Measurements from ENCODE around the gene VPS18.
A peak's percentile ranks its signal among the peaks of the same experiment; 100 is the strongest.

Gene VPS18, protein sequence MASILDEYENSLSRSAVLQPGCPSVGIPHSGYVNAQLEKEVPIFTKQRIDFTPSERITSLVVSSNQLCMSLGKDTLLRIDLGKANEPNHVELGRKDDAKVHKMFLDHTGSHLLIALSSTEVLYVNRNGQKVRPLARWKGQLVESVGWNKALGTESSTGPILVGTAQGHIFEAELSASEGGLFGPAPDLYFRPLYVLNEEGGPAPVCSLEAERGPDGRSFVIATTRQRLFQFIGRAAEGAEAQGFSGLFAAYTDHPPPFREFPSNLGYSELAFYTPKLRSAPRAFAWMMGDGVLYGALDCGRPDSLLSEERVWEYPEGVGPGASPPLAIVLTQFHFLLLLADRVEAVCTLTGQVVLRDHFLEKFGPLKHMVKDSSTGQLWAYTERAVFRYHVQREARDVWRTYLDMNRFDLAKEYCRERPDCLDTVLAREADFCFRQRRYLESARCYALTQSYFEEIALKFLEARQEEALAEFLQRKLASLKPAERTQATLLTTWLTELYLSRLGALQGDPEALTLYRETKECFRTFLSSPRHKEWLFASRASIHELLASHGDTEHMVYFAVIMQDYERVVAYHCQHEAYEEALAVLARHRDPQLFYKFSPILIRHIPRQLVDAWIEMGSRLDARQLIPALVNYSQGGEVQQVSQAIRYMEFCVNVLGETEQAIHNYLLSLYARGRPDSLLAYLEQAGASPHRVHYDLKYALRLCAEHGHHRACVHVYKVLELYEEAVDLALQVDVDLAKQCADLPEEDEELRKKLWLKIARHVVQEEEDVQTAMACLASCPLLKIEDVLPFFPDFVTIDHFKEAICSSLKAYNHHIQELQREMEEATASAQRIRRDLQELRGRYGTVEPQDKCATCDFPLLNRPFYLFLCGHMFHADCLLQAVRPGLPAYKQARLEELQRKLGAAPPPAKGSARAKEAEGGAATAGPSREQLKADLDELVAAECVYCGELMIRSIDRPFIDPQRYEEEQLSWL

DNA sequence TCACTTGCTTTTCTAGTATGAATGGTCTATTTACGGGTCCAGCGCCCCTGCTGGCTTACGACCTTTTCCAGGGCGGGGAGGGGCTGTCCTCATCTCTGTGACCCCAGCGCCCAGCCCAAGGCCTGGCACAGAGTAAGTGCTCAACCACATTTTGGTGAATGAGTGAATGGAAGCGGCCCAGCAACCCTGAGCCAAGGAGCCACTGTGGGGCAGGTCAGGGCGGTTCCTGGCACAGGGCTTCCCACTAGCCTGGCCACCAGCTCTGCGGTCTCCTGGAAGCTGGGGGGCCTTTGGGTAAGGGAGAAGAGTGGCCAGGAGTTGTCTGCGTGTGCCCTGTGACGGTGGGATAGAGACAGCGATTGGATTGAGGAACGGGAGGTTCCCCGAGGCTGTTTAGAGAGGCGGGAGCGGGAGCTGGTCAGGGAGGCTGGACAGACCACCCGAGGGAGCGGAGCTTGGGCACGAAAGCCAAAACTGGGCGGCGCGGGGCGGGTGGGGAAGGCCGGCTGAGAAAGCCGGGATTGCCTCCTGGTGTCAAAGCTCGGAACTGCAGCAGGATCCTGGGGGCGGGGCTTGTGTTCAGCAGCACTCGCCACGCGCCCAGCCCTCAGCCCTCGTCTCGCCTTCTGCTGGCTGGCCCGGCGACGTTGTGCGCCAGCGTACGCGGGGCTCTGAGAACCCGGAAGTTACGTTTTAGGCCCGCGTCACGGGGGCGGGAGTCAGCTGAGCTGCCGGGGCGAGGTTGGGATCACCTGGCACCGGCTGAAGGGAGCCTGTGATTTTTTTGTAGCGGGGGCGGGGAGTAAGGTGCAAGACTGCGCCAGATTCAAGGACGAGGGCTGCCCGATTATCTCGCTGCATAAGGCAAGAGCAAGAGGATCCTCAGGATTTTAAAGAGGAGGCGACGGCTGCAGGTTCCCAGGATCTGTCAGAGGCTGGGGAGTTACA is at the start of gene VPS18:
Gene VPS18 (plus strand): TSS at position 718 of the 948 bp plus-strand sequence. CDS start 319 bp downstream, outside the sequence.
- peak; percentile 95 for DNase-seq (ENCODE audit: low read depth)
- TF ChIP-seq, protein P1, sequence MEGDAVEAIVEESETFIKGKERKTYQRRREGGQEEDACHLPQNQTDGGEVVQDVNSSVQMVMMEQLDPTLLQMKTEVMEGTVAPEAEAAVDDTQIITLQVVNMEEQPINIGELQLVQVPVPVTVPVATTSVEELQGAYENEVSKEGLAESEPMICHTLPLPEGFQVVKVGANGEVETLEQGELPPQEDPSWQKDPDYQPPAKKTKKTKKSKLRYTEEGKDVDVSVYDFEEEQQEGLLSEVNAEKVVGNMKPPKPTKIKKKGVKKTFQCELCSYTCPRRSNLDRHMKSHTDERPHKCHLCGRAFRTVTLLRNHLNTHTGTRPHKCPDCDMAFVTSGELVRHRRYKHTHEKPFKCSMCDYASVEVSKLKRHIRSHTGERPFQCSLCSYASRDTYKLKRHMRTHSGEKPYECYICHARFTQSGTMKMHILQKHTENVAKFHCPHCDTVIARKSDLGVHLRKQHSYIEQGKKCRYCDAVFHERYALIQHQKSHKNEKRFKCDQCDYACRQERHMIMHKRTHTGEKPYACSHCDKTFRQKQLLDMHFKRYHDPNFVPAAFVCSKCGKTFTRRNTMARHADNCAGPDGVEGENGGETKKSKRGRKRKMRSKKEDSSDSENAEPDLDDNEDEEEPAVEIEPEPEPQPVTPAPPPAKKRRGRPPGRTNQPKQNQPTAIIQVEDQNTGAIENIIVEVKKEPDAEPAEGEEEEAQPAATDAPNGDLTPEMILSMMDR (conservative IDR thresholded peaks at IDR 0.05; ENCODE audit: low read length), result peak; percentile 71
- H3K4me3 ChIP-seq (ENCODE audit: low read length), result peak within 1 kb of the TSS; percentile 94

DNA sequence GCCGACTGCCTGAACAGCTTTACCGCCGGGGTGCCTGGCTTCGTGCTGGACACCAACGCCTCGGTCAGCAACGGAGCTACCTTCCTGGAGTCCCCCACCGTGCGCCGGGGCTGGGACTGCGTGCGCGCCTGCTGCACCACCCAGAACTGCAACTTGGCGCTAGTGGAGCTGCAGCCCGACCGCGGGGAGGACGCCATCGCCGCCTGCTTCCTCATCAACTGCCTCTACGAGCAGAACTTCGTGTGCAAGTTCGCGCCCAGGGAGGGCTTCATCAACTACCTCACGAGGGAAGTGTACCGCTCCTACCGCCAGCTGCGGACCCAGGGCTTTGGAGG is 49.6 kb upstream of the VPS18 start:
- TF ChIP-seq, protein P1 (conservative IDR thresholded peaks at IDR 0.05; ENCODE audit: low read length), result no peak
- DNase-seq (ENCODE audit: low read depth), result no peak
- H3K4me3 ChIP-seq (ENCODE audit: low read length), result peak overlapping the region; percentile 26; the same call in 1 of the 2 replicates

DNA sequence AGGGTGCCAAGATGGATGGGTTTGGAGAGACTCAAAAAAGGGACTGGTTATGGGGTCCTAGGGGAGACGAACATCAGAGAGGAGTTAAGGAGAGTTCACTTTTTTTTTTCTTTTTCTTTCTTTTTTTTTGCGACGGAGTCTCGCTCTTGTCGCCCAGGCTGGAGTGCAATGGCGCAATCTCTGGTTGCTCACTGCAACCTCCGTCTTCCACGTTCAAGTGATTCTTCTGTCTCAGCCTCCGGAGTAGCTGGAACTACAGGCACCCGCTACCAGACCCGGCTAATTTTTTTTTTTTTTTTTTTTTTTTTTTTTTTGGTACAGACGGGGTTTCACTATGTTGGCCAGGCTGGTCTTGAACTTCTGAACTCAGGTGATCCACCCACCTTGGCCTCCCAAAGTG is 49.2 kb upstream of the VPS18 start:
- TF ChIP-seq, protein P1 (conservative IDR thresholded peaks at IDR 0.05; ENCODE audit: low read length), result no peak
- DNase-seq (ENCODE audit: low read depth), result no peak
- no peak overlapping the region; the same call in 1 of the 2 replicates for H3K4me3 ChIP-seq (ENCODE audit: low read length)

DNA sequence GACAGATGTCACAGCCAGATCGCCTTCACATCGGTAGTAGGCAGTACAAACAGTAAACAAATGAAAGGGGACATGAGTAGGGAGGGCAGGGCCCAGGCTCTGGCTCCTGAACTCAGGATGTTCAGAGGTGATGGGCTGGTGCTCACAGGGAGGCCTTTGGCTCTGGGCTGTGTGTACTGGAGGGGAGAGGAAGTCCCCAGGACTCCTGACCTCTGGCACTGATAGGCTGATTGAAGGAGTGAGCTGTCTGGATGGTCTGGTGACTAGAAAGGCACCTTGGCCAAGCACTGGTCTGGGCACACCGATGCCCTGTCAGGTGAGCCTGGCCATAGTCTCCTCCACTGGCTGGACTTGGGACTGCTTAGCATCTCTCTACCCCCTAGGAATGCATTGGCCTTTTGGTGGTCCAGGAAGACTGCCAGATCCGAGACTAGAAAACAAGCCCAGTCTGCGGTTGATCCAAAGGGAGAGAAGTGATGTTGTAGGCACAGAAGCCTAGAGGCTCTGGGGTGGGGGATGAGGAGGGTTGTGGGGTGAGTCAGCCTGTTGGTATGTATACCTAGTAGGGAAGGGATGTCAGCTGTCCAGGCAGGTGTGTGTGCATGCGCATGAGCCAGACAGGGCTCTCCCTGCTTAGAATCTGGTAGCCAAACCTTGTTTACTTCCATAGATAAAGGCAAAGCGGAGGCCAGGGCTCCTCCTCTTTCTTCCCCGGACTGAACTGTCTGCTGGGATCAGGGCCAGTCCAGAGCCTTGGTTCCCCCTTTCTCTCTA is 48.6 kb upstream of the VPS18 start:
- TF ChIP-seq, protein P1 (conservative IDR thresholded peaks at IDR 0.05; ENCODE audit: low read length), result no peak

DNA sequence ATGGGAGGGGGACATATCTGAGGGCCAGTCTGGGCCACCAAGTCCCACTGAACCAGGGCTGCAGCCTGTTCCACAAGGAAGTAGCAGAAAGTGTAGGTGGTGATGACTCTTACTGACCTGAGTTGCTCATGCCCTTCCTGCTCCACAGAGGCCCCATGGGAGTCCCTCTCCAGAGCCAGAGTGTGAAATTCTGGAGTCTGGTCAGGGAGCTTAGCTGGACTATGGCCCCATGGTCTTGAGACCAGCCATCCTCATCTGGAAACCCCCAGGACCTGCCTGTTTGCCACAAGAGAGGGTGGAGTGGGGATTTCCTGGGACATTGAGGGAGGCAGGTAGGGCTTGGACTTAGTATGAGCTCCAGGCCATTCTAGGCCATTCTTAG is 47.4 kb upstream of the VPS18 start:
- H3K4me3 ChIP-seq (ENCODE audit: low read length), result no peak overlapping the region
- no peak for DNase-seq (ENCODE audit: low read depth)
- TF ChIP-seq, protein P1 (conservative IDR thresholded peaks at IDR 0.05; ENCODE audit: low read length), result no peak

More for the DNA sequence above, 48.6 kb upstream of the VPS18 start:
- no peak overlapping the region for H3K4me3 ChIP-seq (ENCODE audit: low read length)
- DNase-seq (ENCODE audit: low read depth), result no peak
